Measurements from ENCODE around the gene KIAA1755.

DNA sequence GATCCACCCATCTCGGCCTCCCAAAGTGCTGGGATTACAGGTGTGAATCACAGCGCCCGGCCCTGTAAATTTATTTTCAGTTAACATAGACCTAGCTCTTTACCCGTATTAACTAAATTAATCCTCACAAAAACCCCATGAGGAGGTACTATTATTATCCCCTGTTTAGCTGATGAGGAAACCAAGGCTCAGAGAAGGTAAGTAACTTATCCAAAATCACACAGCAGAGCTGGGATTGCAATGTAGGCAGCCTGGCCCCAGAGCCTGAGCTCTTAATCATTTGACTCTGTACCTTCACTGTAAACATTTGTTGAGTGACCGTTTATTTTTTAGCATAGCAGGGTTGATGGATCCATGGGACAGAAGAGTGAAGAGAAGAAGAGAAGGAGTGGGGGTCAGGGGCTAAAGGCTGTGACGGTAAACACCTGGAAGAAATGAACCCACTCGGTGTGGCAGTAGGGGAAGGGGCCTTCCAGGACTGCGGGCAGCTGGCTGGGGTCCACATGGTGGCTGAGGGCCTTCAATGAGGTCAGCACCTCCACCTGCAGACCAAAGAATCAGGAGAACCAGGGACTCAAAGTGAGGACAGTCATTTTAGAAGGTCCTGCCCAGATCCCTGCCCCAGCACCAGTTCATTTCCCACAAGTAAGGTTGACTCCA, 35.2 kb downstream of the KIAA1755 start:
- no peak for TF ChIP-seq POLR2A (IDR thresholded peaks at IDR 0.05)
- TF ChIP-seq, protein P1, sequence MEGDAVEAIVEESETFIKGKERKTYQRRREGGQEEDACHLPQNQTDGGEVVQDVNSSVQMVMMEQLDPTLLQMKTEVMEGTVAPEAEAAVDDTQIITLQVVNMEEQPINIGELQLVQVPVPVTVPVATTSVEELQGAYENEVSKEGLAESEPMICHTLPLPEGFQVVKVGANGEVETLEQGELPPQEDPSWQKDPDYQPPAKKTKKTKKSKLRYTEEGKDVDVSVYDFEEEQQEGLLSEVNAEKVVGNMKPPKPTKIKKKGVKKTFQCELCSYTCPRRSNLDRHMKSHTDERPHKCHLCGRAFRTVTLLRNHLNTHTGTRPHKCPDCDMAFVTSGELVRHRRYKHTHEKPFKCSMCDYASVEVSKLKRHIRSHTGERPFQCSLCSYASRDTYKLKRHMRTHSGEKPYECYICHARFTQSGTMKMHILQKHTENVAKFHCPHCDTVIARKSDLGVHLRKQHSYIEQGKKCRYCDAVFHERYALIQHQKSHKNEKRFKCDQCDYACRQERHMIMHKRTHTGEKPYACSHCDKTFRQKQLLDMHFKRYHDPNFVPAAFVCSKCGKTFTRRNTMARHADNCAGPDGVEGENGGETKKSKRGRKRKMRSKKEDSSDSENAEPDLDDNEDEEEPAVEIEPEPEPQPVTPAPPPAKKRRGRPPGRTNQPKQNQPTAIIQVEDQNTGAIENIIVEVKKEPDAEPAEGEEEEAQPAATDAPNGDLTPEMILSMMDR (IDR thresholded peaks at IDR 0.05), result no peak

All from heart left ventricle (tissue), 13 donors.